BJ (cell line): ENCODE results near the gene SGSM1. TPM values are rescaled to one million over a fixed set of nuclear protein-coding genes. Genes with fewer than 3 reads are reported as not detected.

Experiments used
- CTCF ChIA-PET: fragments of 350-600 bp; formaldehyde crosslinking; extraction: SDS; loops from one replicate; lab custom pipeline; 2021; ENCODE audit warnings: antibody characterized with exemption, inconsistent platforms; lab: Yijun Ruan, JAX
- POLR2A ChIA-PET: fragments of 300-600 bp; sonication (Branson Sonifier 250); formaldehyde crosslinking; extraction: SDS; loops from one replicate; lab custom pipeline; 2021; ENCODE audit warnings: antibody characterized with exemption; lab: Charles Lee
- DNase-seq: peaks from one replicate; pipeline ENCODE4 v3.0.0-alpha.2; 2011; ENCODE audit warnings: low read depth
- H3K27me3 ChIP-seq: 2 replicates; pipeline ENCODE4 v1.6.0; 2011; ENCODE audit warnings: low read length; ENCODE audit not compliant: control insufficient read depth, insufficient read depth
- H3K36me3 ChIP-seq: 2 replicates; pipeline ENCODE4 v1.5.1; 2011; ENCODE audit warnings: low read length; ENCODE audit not compliant: control insufficient read depth, insufficient read depth
- H3K4me3 ChIP-seq: 2 replicates; pipeline ENCODE4 v1.5.1; 2011; ENCODE audit warnings: low read depth, mild to moderate bottlenecking, control low read depth, low read length
- polyA plus RNA-seq: library from polyadenylated mRNA; depleted of rRNA; stranded (reverse); fragments of >200 nt; gene quantifications from 2 replicates; pipeline ENCODE4 v1.2.3, GENCODE V29; 2011
- TF ChIP-seq, protein P1 (sequence below): IDR thresholded peaks from 2 replicates; pipeline ENCODE4 v1.5.1; 2011; ENCODE audit warnings: low read depth, mild to moderate bottlenecking, control low read depth, inconsistent platforms, low read length, moderate library complexity; ENCODE audit not compliant: insufficient read depth

SGSM1 gene
- polyA plus RNA-seq, 1 experiment, result not detected

DNA sequence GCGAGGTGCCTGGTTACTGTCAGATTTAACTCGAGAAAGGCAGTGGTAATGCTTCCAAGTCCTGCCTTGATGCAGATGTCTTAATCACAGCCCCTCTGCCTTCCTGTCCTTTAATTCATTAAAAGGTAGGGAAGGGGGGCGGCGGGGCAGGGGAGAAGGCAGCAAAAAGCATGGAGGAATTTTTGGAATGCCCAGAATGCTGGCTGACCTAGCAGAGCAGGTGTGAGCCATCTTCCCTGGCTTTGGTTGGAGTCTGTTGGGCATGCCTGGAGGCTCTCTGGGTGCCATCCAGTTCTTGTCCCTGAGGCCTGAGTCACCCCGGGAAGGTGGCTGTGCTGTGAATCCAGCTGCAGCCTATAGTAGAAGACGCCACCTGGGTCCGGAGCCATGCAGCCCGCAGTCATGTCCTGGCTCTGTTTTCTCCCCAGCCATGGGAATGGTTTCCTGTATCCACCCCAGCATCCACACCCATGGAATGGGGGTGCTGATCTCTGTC, 162.1 kb downstream of the SGSM1 start:
- CTCF ChIA-PET, result no interaction called here
- TF ChIP-seq, protein P1, sequence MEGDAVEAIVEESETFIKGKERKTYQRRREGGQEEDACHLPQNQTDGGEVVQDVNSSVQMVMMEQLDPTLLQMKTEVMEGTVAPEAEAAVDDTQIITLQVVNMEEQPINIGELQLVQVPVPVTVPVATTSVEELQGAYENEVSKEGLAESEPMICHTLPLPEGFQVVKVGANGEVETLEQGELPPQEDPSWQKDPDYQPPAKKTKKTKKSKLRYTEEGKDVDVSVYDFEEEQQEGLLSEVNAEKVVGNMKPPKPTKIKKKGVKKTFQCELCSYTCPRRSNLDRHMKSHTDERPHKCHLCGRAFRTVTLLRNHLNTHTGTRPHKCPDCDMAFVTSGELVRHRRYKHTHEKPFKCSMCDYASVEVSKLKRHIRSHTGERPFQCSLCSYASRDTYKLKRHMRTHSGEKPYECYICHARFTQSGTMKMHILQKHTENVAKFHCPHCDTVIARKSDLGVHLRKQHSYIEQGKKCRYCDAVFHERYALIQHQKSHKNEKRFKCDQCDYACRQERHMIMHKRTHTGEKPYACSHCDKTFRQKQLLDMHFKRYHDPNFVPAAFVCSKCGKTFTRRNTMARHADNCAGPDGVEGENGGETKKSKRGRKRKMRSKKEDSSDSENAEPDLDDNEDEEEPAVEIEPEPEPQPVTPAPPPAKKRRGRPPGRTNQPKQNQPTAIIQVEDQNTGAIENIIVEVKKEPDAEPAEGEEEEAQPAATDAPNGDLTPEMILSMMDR, result no peak
- no peak for DNase-seq
- H3K27me3 ChIP-seq, result no peaks in the 10 kb centered on the region
- no peaks in the 10 kb centered on the region for H3K36me3 ChIP-seq
- H3K4me3 ChIP-seq, result no peak overlapping the region
- POLR2A ChIA-PET, result no interaction called here

DNA sequence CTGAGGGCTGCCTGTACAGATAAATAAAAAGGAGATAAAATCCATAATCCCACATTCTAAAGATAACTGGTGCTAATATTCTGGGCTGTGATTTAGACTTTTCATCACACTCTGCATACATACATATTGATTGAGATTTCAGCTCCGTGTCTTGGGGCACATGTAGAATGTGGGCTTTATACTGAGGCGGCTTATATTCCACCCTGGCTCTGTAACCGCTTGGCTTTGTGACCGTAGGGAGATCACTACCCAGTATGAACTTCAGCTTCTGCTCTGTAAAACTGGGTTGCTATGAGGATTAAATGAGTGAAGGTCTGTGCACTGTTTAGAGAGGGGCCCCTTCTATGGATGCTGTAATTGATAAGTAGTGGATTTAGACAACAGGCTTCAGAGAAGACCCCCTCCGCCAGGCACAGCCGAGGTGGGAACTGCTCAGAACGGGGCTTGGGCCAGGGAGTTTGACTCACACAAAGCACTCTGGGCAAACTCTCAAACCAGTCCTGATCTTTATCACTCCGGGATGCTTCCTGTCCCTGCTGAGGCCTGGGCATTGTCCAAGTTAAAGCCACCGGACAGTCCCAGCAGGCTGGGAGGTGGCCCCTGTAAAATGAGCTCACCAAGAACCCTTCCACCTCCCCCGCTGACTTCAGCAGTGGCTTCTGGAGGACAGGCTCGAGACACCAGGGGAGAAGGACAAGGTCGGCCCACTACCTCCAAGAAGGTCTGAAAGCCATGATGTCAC, 163.7 kb downstream of the SGSM1 start:
- CTCF ChIA-PET, result no interaction called here
- no peak overlapping the region for H3K4me3 ChIP-seq
- no peaks in the 10 kb centered on the region for H3K36me3 ChIP-seq
- peak; percentile 30 for DNase-seq
- POLR2A ChIA-PET, result no interaction called here
- H3K27me3 ChIP-seq, result no peaks in the 10 kb centered on the region
- TF ChIP-seq, protein P1, result no peak

DNA sequence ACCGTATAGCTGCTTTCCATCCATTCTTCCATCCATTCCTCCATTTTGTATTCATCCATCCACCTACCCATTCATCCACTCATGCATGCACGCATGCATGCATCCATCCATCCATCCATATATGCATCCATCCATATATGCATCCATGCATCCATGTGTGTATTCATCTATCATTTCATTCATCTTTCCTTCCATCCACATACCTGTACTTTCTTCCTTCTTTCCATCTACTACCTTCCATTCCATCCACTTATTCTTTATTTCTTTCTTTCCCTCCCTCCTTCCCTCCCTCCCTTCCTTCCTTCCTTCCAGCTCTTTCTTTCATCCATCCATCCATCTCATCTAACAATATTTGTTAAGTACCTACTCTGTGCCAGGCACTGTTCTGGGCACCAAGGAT, 166.4 kb downstream of the SGSM1 start:
- no peak overlapping the region for H3K4me3 ChIP-seq
- TF ChIP-seq, protein P1, result no peak
- POLR2A ChIA-PET, result no interaction called here
- CTCF ChIA-PET, result interaction anchor here (1.2 kb wide), 1 partner anchor 13 kb away, joined by 3 read pairs; no protein-coding TSS in a partner anchor
- no peaks in the 10 kb centered on the region for H3K27me3 ChIP-seq
- no peak for DNase-seq
- H3K36me3 ChIP-seq, result no peaks in the 10 kb centered on the region

DNA sequence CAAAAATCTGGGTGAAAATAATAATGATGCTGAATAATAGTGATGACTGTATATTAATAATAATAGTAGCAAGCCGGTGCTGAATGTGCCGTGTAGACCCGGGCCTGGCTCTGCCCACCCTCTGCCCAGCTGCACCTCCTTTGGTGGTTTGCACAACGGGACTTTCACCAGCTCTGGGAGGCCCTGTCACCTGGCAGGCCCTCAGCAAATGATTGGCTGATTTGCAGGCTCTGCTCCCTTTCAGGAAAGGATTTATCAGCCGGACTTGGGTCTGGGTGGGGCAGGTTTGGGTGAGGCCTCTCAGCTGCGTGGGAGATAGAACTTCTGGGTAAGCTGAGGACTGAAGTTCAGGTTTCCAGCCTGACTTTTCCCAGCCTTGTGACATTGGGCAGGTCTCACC, 167.9 kb downstream of the SGSM1 start:
- H3K4me3 ChIP-seq, result no peak overlapping the region
- ChIA-PET POLR2A (no interaction called here), CTCF (interaction anchor here (1.1 kb wide), 1 partner anchor 35 kb away, joined by 3 read pairs; no protein-coding TSS in a partner anchor)
- no peaks in the 10 kb centered on the region for H3K27me3 ChIP-seq
- H3K36me3 ChIP-seq, result no peaks in the 10 kb centered on the region
- no peak for DNase-seq
- TF ChIP-seq, protein P1, result no peak

DNA sequence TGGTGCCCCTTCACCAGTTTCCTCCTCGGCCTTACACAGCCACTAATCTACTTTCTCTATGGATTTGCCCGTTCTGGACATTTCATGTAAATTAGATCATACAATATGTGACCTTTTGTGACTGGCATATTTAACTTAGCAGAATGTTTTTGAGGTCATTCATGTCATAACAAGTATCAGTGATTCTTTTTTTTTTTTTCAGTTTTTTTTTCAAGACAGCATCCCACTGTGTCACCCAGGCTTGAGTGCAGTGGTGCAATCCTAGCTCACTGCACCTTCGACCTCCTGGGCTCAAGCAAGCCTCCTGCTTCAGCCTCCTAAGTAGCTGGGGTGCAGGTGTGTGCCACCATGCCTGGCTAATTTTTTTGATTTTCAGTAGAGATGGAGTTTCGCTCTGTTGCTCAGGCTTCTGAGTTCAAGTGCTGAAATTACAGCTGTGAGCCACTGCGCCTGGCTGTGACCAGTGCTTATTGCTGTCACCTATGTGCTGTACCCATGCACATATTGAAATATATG, 169.2 kb downstream of the SGSM1 start:
- H3K27me3 ChIP-seq, result no peaks in the 10 kb centered on the region
- POLR2A ChIA-PET, result no interaction called here

More for the DNA sequence above, 169.2 kb downstream of the SGSM1 start:
- CTCF ChIA-PET, result no interaction called here
- TF ChIP-seq, protein P1, result no peak
- Histone ChIP-seq H3K4me3 (no peak overlapping the region), H3K36me3 (no peaks in the 10 kb centered on the region)
- DNase-seq, result no peak
